GM10248 (cell line): ENCODE results near the gene PPP1R15A.
"Not testable (repeated sequence)": the region's sequence is repeated elsewhere in the genome, so short reads cannot be mapped to it uniquely, and the experiment has no call there.

Experiments used
- CTCF ChIA-PET: fragments of 300-600 bp; sonication (Branson Sonifier 250); formaldehyde crosslinking; extraction: SDS; loops from one replicate; lab custom pipeline; 2021; ENCODE audit warnings: antibody characterized with exemption; lab: Yijun Ruan, JAX
- POLR2A ChIA-PET: fragments of 350-650 bp; sonication (Branson Sonifier 250); formaldehyde crosslinking; extraction: SDS; loops from one replicate; lab custom pipeline; 2020; ENCODE audit warnings: antibody characterized with exemption; lab: Yijun Ruan, JAX
- DNase-seq: peaks from one replicate; pipeline ENCODE4 v3.0.0; 2012; ENCODE audit errors: extremely low spot score
- TF ChIP-seq, protein P1 (sequence below): IDR thresholded peaks from 2 replicates; pipeline ENCODE4 v1.5.1; 2012; ENCODE audit warnings: mild to moderate bottlenecking, low read depth; ENCODE audit errors: extremely low read depth, missing control alignments, control extremely low read depth

The PPP1R15A gene

DNA sequence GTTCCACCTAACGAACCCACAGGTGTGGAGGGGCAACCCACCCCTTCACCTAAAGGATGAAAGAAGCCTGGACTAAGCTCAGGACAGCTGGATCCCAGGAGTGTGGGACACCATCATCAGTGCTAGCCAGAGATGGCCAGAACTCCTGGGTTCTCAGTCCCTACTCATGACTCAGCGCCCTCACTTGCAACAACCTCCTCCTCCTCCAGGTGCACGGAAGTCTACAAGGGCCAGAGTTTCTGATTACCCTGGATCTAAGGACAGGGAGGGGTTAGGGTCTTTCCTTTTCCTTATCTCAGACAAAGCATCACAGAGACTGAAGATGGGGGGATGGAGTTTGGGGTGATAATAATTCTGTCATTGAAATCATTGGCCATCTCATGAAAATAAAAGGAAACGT is 18.3 kb downstream of the PPP1R15A start:
- TF ChIP-seq, protein P1, sequence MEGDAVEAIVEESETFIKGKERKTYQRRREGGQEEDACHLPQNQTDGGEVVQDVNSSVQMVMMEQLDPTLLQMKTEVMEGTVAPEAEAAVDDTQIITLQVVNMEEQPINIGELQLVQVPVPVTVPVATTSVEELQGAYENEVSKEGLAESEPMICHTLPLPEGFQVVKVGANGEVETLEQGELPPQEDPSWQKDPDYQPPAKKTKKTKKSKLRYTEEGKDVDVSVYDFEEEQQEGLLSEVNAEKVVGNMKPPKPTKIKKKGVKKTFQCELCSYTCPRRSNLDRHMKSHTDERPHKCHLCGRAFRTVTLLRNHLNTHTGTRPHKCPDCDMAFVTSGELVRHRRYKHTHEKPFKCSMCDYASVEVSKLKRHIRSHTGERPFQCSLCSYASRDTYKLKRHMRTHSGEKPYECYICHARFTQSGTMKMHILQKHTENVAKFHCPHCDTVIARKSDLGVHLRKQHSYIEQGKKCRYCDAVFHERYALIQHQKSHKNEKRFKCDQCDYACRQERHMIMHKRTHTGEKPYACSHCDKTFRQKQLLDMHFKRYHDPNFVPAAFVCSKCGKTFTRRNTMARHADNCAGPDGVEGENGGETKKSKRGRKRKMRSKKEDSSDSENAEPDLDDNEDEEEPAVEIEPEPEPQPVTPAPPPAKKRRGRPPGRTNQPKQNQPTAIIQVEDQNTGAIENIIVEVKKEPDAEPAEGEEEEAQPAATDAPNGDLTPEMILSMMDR: no peak
- POLR2A ChIA-PET: interaction anchor here (0.6 to 1.0 kb wide), 2 partner anchors 10 to 16 kb away, joined by 6 to 7 read pairs; no protein-coding TSS in a partner anchor
- no peak for DNase-seq
- CTCF ChIA-PET: no interaction called here

DNA sequence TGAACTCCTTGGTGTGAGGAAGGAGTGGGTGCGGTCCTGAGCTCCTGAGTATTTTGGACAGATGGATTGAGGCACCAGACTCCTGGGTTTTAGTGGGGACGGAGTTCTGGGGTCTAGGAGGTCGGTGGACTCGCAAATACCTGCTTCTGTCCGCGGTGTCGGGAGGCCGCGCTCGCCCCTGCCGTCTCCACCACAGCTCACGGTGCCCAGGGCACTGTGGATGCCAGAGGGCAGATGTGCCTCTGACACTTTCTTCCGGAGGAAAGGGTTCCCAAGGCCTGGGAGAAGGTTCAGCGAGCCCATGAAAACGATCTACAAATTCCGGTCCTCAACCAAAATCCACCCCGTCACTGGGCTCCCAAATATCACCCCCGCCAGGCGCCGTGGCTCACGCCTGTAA is 23.0 kb downstream of the PPP1R15A start:
- CTCF ChIA-PET: interaction anchor here (1.2 kb wide), 1 partner anchor 75 kb away, joined by 3 read pairs; no protein-coding TSS in a partner anchor

DNA sequence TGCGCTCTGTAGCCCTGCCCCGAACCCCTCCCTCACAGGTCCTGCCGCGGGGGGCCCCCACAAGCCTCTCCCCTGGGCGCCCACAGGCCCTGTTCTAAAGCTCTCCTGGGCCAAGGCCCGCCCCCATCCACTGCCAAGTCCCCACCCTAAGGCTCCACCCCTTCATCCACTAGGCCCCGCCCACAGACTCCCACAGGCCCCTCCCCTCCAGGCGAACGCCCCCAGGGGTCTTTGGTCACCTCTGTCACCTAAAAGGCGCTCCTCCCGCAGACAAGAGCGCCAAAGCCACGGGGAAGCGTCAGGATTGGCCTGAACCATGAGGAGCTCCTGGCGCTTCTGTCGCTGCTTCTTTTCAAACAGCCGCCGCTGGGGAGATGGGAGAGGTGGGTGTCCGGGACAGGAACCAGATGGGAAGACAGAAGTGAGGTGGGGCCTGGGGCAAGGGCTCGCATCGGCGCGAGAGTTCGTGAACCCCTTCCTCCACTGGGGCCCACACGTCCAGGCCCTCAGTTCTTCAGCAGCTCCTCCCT is 24.0 kb downstream of the PPP1R15A start:
- POLR2A ChIA-PET: interaction anchor here (0.5 to 1.8 kb wide), 13 partner anchors 15 to 532 kb away, joined by 3 to 9 read pairs (median 4); partner anchors contain the start of genes FTL, PPP1R15A, SYNGR4 and TMEM143
- CTCF ChIA-PET: interaction anchor here (0.8 to 1.9 kb wide), 3 partner anchors 10 to 20 kb away, joined by 3 to 4 read pairs (median 4); no protein-coding TSS in a partner anchor
- peak; percentile 79 for DNase-seq
- TF ChIP-seq, protein P1: no peak

More for the DNA sequence above, 23.0 kb downstream of the PPP1R15A start:
- POLR2A ChIA-PET: interaction anchor here (0.6 to 1.8 kb wide), 7 partner anchors 12 to 71 kb away, joined by 3 to 9 read pairs (median 4); no protein-coding TSS in a partner anchor
- no peak for DNase-seq
- TF ChIP-seq, protein P1: no peak

DNA sequence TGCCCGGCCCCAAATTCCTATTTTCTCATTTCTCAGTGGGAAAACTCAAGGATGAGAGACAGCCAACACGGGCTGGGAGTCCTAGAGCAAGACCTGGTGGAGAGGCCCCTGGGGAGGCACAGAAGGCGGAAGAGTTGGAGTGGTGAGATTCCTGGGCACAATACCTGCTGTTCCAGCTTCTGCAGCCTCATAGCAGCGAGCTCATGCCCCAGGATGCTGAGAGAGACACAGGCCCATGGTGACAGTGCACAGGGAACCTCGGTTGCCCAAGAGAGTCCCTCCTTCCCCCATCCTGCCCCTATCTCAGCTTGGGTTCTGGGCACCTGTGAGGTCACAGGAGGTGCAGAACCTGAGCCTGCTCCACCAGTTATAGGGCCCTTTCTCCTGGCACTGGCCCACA is 25.0 kb downstream of the PPP1R15A start:
- DNase-seq: no peak
- TF ChIP-seq, protein P1: no peak
- ChIA-PET POLR2A (interaction anchor here (0.5 to 1.8 kb wide), 2 partner anchors 9 to 23 kb away, joined by 4 to 9 read pairs; no protein-coding TSS in a partner anchor), CTCF (interaction anchor here (1.9 kb wide), 1 partner anchor 19 kb away, joined by 4 read pairs; no protein-coding TSS in a partner anchor)

DNA sequence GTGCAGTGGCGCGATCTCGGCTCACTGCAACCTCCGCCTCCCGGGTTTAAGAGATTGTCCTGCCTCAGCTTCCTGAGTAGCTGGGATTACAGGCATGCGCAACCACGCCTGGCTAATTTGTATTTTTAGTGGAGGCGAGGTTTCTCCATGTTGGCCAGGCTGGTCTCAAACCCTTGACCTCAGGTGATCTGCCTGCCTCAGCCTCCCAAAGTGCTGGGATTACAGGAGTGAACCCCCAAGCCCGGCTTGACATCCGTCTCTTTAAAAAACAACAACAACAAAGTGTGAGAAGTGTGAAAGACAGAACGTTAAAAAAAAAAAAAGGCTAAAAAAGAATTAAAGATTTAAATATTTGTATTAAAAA is 27.1 kb downstream of the PPP1R15A start:
- not testable (repeated sequence) for DNase-seq
- POLR2A ChIA-PET: interaction anchor here (0.6 to 3.5 kb wide), 8 partner anchors 13 to 81 kb away, joined by 4 to 30 read pairs (median 6); partner anchors contain the start of gene PPP1R15A
- CTCF ChIA-PET: interaction anchor here (1.2 to 1.7 kb wide), 3 partner anchors 64 to 104 kb away, joined by 3 to 6 read pairs (median 5); no protein-coding TSS in a partner anchor

DNA sequence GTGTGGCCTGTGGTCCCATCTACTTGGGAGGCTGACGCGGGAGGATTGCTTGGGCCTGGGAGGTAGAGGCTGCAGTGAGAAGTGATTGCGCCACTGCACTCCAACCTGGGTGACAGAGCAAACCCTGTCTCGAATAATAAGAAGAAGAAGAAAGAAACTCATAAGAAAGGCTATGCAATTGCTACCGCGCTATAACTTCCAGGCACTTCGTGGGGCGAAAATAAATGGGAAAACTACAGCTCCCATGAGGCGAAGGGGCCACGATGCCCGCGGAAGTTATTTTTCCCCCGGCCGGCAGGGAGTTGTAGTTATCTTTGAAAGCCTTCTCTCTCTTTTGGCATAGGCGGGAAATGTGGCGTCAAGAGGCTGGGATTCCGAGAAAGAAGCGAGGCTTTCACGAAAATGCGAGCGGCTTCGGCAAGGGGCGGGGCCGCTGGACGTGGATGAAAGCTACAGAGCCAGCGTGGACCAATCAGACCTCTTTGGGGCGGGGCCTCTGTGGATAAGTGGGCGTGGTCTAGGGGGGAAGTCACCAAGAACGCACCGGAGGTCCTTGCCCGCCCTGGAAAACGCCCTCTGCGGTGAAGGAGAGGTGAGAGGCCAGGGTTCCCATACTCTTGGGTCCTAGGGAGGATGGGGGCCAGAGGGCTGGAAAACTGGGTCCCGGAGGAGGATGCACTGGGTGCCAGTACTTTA is 27.7 kb downstream of the PPP1R15A start, which contains the start of gene NUCB1:
Gene NUCB1 (plus strand): TSS at position 532 of the 696 bp plus-strand sequence. CDS start 485 bp downstream, outside the sequence.
- peak; percentile 99 for DNase-seq
- CTCF ChIA-PET: interaction anchor here (1.2 to 1.7 kb wide), 5 partner anchors 64 to 104 kb away, joined by 3 to 6 read pairs (median 4); partner anchors contain the start of gene RUVBL2
- POLR2A ChIA-PET: interaction anchor here (0.7 to 3.5 kb wide), 9 partner anchors 13 to 68 kb away, joined by 4 to 30 read pairs (median 5); partner anchors contain the start of genes FTL and PPP1R15A
- TF ChIP-seq, protein P1: no peak
